ENCODE measurements around the gene COX8A. TPM values are rescaled to one million over a fixed set of nuclear protein-coding genes. Genes with fewer than 3 reads are reported as not detected.
"Not testable (repeated sequence)": the region's sequence is repeated elsewhere in the genome, so short reads cannot be mapped to it uniquely, and the experiment has no call there.

Gene COX8A
- polyA plus RNA-seq, 1 experiment = 200 TPM

- ChIA-PET POLR2A (no interaction called here), CTCF (interaction anchor here (0.6 kb wide), 1 partner anchor 47 kb away, joined by 3 read pairs; no protein-coding TSS in a partner anchor)
- H3K9me3 ChIP-seq (ENCODE audit: control insufficient read depth, insufficient read depth, low read length) = no peaks in the 10 kb centered on the region
- DNase-seq (ENCODE audit: low read depth, low spot score) = no peak
- no peak overlapping the region for H3K27ac ChIP-seq (ENCODE audit: low read depth, low read length)
- H3K27me3 ChIP-seq (ENCODE audit: control insufficient read depth, insufficient read depth, low read length) = no peaks in the 10 kb centered on the region
- no peak overlapping the region for H3K4me3 ChIP-seq (ENCODE audit: low read depth, low read length)
- TF ChIP-seq CTCF (IDR thresholded peaks at IDR 0.05; ENCODE audit: low read depth, low read length) = no peak
Observed at GRCh38 chr11:63966444-63966843, 8.0 kb upstream of the COX8A start.

- ChIA-PET CTCF (interaction anchor here (2.2 kb wide), 1 partner anchor 24 kb away, joined by 5 read pairs; no protein-coding TSS in a partner anchor), POLR2A (no interaction called here)
- Histone ChIP-seq H3K4me3 (ENCODE audit: low read depth, low read length) (no peak overlapping the region), H3K9me3 (ENCODE audit: control insufficient read depth, insufficient read depth, low read length) (no peaks in the 10 kb centered on the region; the same call in 1 of the 2 replicates), H3K27ac (ENCODE audit: low read depth, low read length) (no peak overlapping the region), H3K27me3 (ENCODE audit: control insufficient read depth, insufficient read depth, low read length) (no peaks in the 10 kb centered on the region)
- no peak for DNase-seq (ENCODE audit: low read depth, low spot score)
- no peak for TF ChIP-seq CTCF (IDR thresholded peaks at IDR 0.05; ENCODE audit: low read depth, low read length)
Observed at GRCh38 chr11:63969461-63969860, 5.0 kb upstream of the COX8A start.

- no peak overlapping the region for H3K27ac ChIP-seq (ENCODE audit: low read depth, low read length)
- POLR2A ChIA-PET = interaction anchor here (0.7 kb wide), 1 partner anchor 79 kb away, joined by 7 read pairs; no protein-coding TSS in a partner anchor
Observed at GRCh38 chr11:63970902-63971301, 3.5 kb upstream of the COX8A start.

GRCh38 chr11:63973912-63974258 lies 535 bp upstream of the COX8A start:
- H3K27ac ChIP-seq (ENCODE audit: low read depth, low read length); H3K9me3 ChIP-seq (ENCODE audit: control insufficient read depth, insufficient read depth, low read length); DNase-seq (ENCODE audit: low read depth, low spot score); H3K27me3 ChIP-seq (ENCODE audit: control insufficient read depth, insufficient read depth, low read length); H3K4me3 ChIP-seq (ENCODE audit: low read depth, low read length); CTCF ChIA-PET: not testable (repeated sequence)
- POLR2A ChIA-PET = interaction anchor here (0.6 to 1.2 kb wide), 2 partner anchors 12 to 160 kb away, joined by 3 to 6 read pairs; no protein-coding TSS in a partner anchor

More at GRCh38 chr11:63970902-63971301, 3.5 kb upstream of the COX8A start:
- no peak overlapping the region for H3K4me3 ChIP-seq (ENCODE audit: low read depth, low read length)
- no peaks in the 10 kb centered on the region for H3K27me3 ChIP-seq (ENCODE audit: control insufficient read depth, insufficient read depth, low read length)
- no peak for TF ChIP-seq CTCF (IDR thresholded peaks at IDR 0.05; ENCODE audit: low read depth, low read length)
- CTCF ChIA-PET = no interaction called here
- no peak for DNase-seq (ENCODE audit: low read depth, low spot score)
- H3K9me3 ChIP-seq (ENCODE audit: control insufficient read depth, insufficient read depth, low read length) = peaks cover 3% of the 10 kb centered on the region; the same call in 1 of the 2 replicates

GRCh38 chr11:63978551-63979239 lies 4.3 kb downstream of the COX8A start:
- no peak for DNase-seq (ENCODE audit: low read depth, low spot score)
- CTCF ChIA-PET = interaction anchor here (0.7 to 1.6 kb wide), 2 partner anchors 142 to 1221 kb away, joined by 4 to 8 read pairs; no protein-coding TSS in a partner anchor
- POLR2A ChIA-PET = no interaction called here
- no peak overlapping the region for H3K4me3 ChIP-seq (ENCODE audit: low read depth, low read length)
- H3K27me3 ChIP-seq (ENCODE audit: control insufficient read depth, insufficient read depth, low read length) = no peaks in the 10 kb centered on the region
- peaks cover 3% of the 10 kb centered on the region; the same call in 1 of the 2 replicates for H3K9me3 ChIP-seq (ENCODE audit: control insufficient read depth, insufficient read depth, low read length)
- no peak for TF ChIP-seq CTCF (IDR thresholded peaks at IDR 0.05; ENCODE audit: low read depth, low read length)
- H3K27ac ChIP-seq (ENCODE audit: low read depth, low read length) = no peak overlapping the region

Data from AG04450 (cell line).